ENCODE results near the gene TNIK. TPM values are rescaled to one million over a fixed set of nuclear protein-coding genes. Genes with fewer than 3 reads are reported as not detected.

Gene TNIK
- polyA plus RNA-seq, 1 donor from 2014 or later: 19.3 TPM

DNA sequence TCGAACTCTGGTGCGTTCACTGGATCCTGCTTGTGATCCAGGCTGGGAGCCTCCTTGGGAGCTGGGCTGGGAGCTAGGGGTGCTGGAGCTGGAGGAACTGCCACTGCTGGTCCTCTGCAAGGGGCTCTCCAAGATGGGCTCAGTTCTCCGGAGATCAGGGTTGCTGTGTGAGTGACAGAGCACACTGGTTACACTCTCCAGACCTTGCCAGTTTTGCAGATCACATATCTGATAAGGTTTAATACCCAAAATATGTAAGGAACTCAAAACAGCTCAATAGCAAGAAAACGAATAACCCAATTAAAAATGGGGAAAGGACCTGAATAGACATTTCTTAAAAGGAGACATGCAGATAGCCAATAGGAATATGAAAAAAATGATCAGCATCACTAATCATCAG lies 349.5 kb downstream of the TNIK start:
- H3K27ac ChIP-seq (ENCODE audit: low read length): no peak overlapping the region
- no peaks in the 10 kb centered on the region for H3K9me3 ChIP-seq (ENCODE audit: low read length)
- H3F3A ChIP-seq (ENCODE audit: insufficient read depth, low read length, poor library complexity, severe bottlenecking): no peaks in the 10 kb centered on the region
- no peaks in the 10 kb centered on the region for H3K79me2 ChIP-seq (replicated peaks; ENCODE audit: insufficient read depth, low read length)
- H2AFZ ChIP-seq (ENCODE audit: low read depth, low read length): no peak overlapping the region
- H3K9ac ChIP-seq (ENCODE audit: low read length): no peak overlapping the region
- peaks cover 11% of the 10 kb centered on the region for H3K36me3 ChIP-seq (ENCODE audit: insufficient read depth, low read length)
- no peaks in the 10 kb centered on the region for H3K27me3 ChIP-seq (ENCODE audit: insufficient read depth, low read depth, low read length)
- H3K4me3 ChIP-seq (ENCODE audit: low read length): no peak overlapping the region
- TF ChIP-seq POLR2AphosphoS5 (IDR thresholded peaks at IDR 0.05) (no peak), TAF1 (IDR thresholded peaks at IDR 0.05; ENCODE audit: low read depth) (no peak), RAD21 (conservative IDR thresholded peaks at IDR 0.05) (no peak), MXI1 (conservative IDR thresholded peaks at IDR 0.05; ENCODE audit: poor library complexity, severe bottlenecking) (no peak), EP300 (conservative IDR thresholded peaks at IDR 0.05; ENCODE audit: poor library complexity, severe bottlenecking) (no peak), SMC3 (conservative IDR thresholded peaks at IDR 0.05; ENCODE audit: poor library complexity) (no peak)
- TF ChIP-seq, protein P1, sequence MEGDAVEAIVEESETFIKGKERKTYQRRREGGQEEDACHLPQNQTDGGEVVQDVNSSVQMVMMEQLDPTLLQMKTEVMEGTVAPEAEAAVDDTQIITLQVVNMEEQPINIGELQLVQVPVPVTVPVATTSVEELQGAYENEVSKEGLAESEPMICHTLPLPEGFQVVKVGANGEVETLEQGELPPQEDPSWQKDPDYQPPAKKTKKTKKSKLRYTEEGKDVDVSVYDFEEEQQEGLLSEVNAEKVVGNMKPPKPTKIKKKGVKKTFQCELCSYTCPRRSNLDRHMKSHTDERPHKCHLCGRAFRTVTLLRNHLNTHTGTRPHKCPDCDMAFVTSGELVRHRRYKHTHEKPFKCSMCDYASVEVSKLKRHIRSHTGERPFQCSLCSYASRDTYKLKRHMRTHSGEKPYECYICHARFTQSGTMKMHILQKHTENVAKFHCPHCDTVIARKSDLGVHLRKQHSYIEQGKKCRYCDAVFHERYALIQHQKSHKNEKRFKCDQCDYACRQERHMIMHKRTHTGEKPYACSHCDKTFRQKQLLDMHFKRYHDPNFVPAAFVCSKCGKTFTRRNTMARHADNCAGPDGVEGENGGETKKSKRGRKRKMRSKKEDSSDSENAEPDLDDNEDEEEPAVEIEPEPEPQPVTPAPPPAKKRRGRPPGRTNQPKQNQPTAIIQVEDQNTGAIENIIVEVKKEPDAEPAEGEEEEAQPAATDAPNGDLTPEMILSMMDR (IDR thresholded peaks at IDR 0.05; ENCODE audit: poor library complexity, severe bottlenecking): no peak
- TF ChIP-seq, protein P2, sequence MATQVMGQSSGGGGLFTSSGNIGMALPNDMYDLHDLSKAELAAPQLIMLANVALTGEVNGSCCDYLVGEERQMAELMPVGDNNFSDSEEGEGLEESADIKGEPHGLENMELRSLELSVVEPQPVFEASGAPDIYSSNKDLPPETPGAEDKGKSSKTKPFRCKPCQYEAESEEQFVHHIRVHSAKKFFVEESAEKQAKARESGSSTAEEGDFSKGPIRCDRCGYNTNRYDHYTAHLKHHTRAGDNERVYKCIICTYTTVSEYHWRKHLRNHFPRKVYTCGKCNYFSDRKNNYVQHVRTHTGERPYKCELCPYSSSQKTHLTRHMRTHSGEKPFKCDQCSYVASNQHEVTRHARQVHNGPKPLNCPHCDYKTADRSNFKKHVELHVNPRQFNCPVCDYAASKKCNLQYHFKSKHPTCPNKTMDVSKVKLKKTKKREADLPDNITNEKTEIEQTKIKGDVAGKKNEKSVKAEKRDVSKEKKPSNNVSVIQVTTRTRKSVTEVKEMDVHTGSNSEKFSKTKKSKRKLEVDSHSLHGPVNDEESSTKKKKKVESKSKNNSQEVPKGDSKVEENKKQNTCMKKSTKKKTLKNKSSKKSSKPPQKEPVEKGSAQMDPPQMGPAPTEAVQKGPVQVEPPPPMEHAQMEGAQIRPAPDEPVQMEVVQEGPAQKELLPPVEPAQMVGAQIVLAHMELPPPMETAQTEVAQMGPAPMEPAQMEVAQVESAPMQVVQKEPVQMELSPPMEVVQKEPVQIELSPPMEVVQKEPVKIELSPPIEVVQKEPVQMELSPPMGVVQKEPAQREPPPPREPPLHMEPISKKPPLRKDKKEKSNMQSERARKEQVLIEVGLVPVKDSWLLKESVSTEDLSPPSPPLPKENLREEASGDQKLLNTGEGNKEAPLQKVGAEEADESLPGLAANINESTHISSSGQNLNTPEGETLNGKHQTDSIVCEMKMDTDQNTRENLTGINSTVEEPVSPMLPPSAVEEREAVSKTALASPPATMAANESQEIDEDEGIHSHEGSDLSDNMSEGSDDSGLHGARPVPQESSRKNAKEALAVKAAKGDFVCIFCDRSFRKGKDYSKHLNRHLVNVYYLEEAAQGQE (IDR thresholded peaks at IDR 0.05; ENCODE audit: borderline replicate concordance): no peak
- H3K4me2 ChIP-seq (ENCODE audit: low read length): no peak overlapping the region
- no peaks in the 10 kb centered on the region for H4K20me1 ChIP-seq (ENCODE audit: insufficient read depth)
- H3K9me2 ChIP-seq (ENCODE audit: insufficient read depth, low read length): no peaks in the 10 kb centered on the region

DNA sequence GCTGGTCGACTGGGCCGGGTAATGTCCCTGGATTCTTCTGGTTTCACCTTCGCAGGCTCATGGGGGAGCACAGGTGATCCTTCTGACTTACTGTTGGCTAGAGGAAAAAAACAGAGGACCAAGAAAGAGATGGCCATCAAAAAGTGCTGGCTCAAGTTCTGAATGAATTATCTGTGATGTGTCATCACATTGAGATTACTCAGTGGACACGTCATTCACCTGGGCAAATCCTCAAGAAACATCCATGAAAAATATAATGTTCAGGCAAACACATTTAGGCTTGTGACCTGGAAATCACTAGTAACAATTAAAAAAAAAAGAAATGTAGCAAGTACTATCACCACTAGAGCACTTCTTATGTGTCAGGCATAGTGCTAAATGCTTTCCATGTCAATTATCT lies 352.1 kb downstream of the TNIK start:
- Histone ChIP-seq H3K27me3 (ENCODE audit: insufficient read depth, low read depth, low read length) (no peaks in the 10 kb centered on the region), H3K4me3 (ENCODE audit: low read length) (no peak overlapping the region), H2AFZ (ENCODE audit: low read depth, low read length) (no peak overlapping the region), H3K36me3 (ENCODE audit: insufficient read depth, low read length) (peaks cover 8% of the 10 kb centered on the region), H3F3A (ENCODE audit: insufficient read depth, low read length, poor library complexity, severe bottlenecking) (no peaks in the 10 kb centered on the region), H3K79me2 (replicated peaks; ENCODE audit: insufficient read depth, low read length) (no peaks in the 10 kb centered on the region), H3K9me3 (ENCODE audit: low read length) (no peaks in the 10 kb centered on the region), H3K27ac (ENCODE audit: low read length) (no peak overlapping the region), H4K20me1 (ENCODE audit: insufficient read depth) (no peaks in the 10 kb centered on the region), H3K9ac (ENCODE audit: low read length) (no peak overlapping the region), H3K9me2 (ENCODE audit: insufficient read depth, low read length) (no peaks in the 10 kb centered on the region), H3K4me2 (ENCODE audit: low read length) (no peak overlapping the region)
- TF ChIP-seq MXI1 (conservative IDR thresholded peaks at IDR 0.05; ENCODE audit: poor library complexity, severe bottlenecking) (no peak), SMC3 (conservative IDR thresholded peaks at IDR 0.05; ENCODE audit: poor library complexity) (no peak), POLR2AphosphoS5 (IDR thresholded peaks at IDR 0.05) (no peak), EP300 (conservative IDR thresholded peaks at IDR 0.05; ENCODE audit: poor library complexity, severe bottlenecking) (no peak), EZH2 (IDR thresholded peaks at IDR 0.05; ENCODE audit: borderline replicate concordance, insufficient read depth, low read length, poor library complexity, severe bottlenecking) (no peak), TAF1 (IDR thresholded peaks at IDR 0.05; ENCODE audit: low read depth) (no peak), RAD21 (conservative IDR thresholded peaks at IDR 0.05) (no peak)
- TF ChIP-seq, protein P2 (IDR thresholded peaks at IDR 0.05; ENCODE audit: borderline replicate concordance): no peak
- TF ChIP-seq, protein P1 (IDR thresholded peaks at IDR 0.05; ENCODE audit: poor library complexity, severe bottlenecking): no peak
